Subcutaneous adipose tissue (tissue), 4 donors: ENCODE measurements around the gene ZNF787. TPM values are rescaled to one million over a fixed set of nuclear protein-coding genes. Genes with fewer than 3 reads are reported as not detected.

Experiments used
- CTCF ChIP-seq: fragments of 450-650 bp; IDR thresholded peaks from one replicate; pipeline ENCODE4 v1.5.1; 2016; ENCODE audit warnings: low read depth, mild to moderate bottlenecking, control low read depth, antibody characterized with exemption, moderate library complexity
- total RNA-seq, 4 donors: library from RNA; depleted of rRNA; stranded (reverse); fragments of >200 nt; gene quantifications; one replicate each; pipeline ENCODE4 v1.1.0, GENCODE V29; 2016

ZNF787 gene
- total RNA-seq, 4 donors from 2014 or later, result 3.6 to 11.7 (median 5.7) TPM

- TF ChIP-seq CTCF, result no peak
Observed at GRCh38 chr19:56087647-56088496, 33.2 kb downstream of the ZNF787 start.

GRCh38 chr19:56086671-56087430, 34.2 kb downstream of the ZNF787 start:
- TF ChIP-seq CTCF, result no peak

- no peak for TF ChIP-seq CTCF
Observed at GRCh38 chr19:56085571-56086275, 35.4 kb downstream of the ZNF787 start.

- no peak for TF ChIP-seq CTCF
Observed at GRCh38 chr19:56084835-56085536, 36.1 kb downstream of the ZNF787 start.

- no peak for TF ChIP-seq CTCF
Observed at GRCh38 chr19:56083668-56084067, 37.4 kb downstream of the ZNF787 start.

GRCh38 chr19:56080669-56081401, 40.3 kb downstream of the ZNF787 start:
- no peak for TF ChIP-seq CTCF
